ENCODE data around the gene SPR.

SPR gene

GRCh38 chr2:72887032-72887739 is at the start of gene SPR:
Gene SPR, plus strand, starts transcription at chr2:72887408. Its CDS starts 25 bp downstream, at chr2:72887433.
- peak within 1 kb of the TSS; percentile 72 for H3K4me3 ChIP-seq (ENCODE audit: low read length)
- no peaks in the 10 kb centered on the region for H3K36me3 ChIP-seq (ENCODE audit: control insufficient read depth, low read depth, low read length)
- H3K9ac ChIP-seq (ENCODE audit: low read length), result no peak within 1 kb of the TSS
- H3K27me3 ChIP-seq (ENCODE audit: control insufficient read depth, insufficient read depth, low read length), result peaks cover 74% of the 10 kb centered on the region
- H3K4me1 ChIP-seq (ENCODE audit: control insufficient read depth, low read depth, low read length), result peaks cover 5% of the 10 kb centered on the region
- H3K9me3 ChIP-seq (ENCODE audit: control insufficient read depth, low read depth, low read length), result no peaks in the 10 kb centered on the region
- no peak within 1 kb of the TSS for H3K27ac ChIP-seq (ENCODE audit: low read length)

- Histone ChIP-seq H3K4me1 (ENCODE audit: control insufficient read depth, low read depth, low read length) (no peaks in the 10 kb centered on the region), H3K27ac (ENCODE audit: low read length) (no peak overlapping the region), H3K9me3 (ENCODE audit: control insufficient read depth, low read depth, low read length) (no peaks in the 10 kb centered on the region), H3K36me3 (ENCODE audit: control insufficient read depth, low read depth, low read length) (no peaks in the 10 kb centered on the region), H3K9ac (ENCODE audit: low read length) (no peak overlapping the region), H3K4me3 (ENCODE audit: low read length) (no peak overlapping the region), H3K27me3 (ENCODE audit: control insufficient read depth, insufficient read depth, low read length) (no peaks in the 10 kb centered on the region)
Observed at GRCh38 chr2:72840066-72840465, 47.1 kb upstream of the SPR start.

GRCh38 chr2:72841462-72842125 is 45.6 kb upstream of the SPR start:
- Histone ChIP-seq H3K9ac (ENCODE audit: low read length) (no peak overlapping the region), H3K9me3 (ENCODE audit: control insufficient read depth, low read depth, low read length) (no peaks in the 10 kb centered on the region), H3K4me1 (ENCODE audit: control insufficient read depth, low read depth, low read length) (no peaks in the 10 kb centered on the region), H3K27ac (ENCODE audit: low read length) (no peak overlapping the region), H3K4me3 (ENCODE audit: low read length) (no peak overlapping the region), H3K27me3 (ENCODE audit: control insufficient read depth, insufficient read depth, low read length) (no peaks in the 10 kb centered on the region), H3K36me3 (ENCODE audit: control insufficient read depth, low read depth, low read length) (no peaks in the 10 kb centered on the region)

- Histone ChIP-seq H3K9me3 (ENCODE audit: control insufficient read depth, low read depth, low read length) (no peaks in the 10 kb centered on the region), H3K4me3 (ENCODE audit: low read length) (no peak overlapping the region), H3K9ac (ENCODE audit: low read length) (no peak overlapping the region), H3K36me3 (ENCODE audit: control insufficient read depth, low read depth, low read length) (no peaks in the 10 kb centered on the region), H3K4me1 (ENCODE audit: control insufficient read depth, low read depth, low read length) (no peaks in the 10 kb centered on the region), H3K27ac (ENCODE audit: low read length) (no peak overlapping the region), H3K27me3 (ENCODE audit: control insufficient read depth, insufficient read depth, low read length) (no peaks in the 10 kb centered on the region)
Observed at GRCh38 chr2:72843301-72843700, 43.9 kb upstream of the SPR start.

GRCh38 chr2:72846171-72847095 is 40.8 kb upstream of the SPR start:
- no peak overlapping the region for H3K9ac ChIP-seq (ENCODE audit: low read length)

GRCh38 chr2:72847534-72848315 is 39.5 kb upstream of the SPR start:
- no peak overlapping the region for H3K9ac ChIP-seq (ENCODE audit: low read length)
- no peaks in the 10 kb centered on the region for H3K27me3 ChIP-seq (ENCODE audit: control insufficient read depth, insufficient read depth, low read length)
- H3K9me3 ChIP-seq (ENCODE audit: control insufficient read depth, low read depth, low read length), result no peaks in the 10 kb centered on the region
- no peaks in the 10 kb centered on the region for H3K4me1 ChIP-seq (ENCODE audit: control insufficient read depth, low read depth, low read length)
- no peak overlapping the region for H3K4me3 ChIP-seq (ENCODE audit: low read length)
- H3K27ac ChIP-seq (ENCODE audit: low read length), result no peak overlapping the region
- no peaks in the 10 kb centered on the region for H3K36me3 ChIP-seq (ENCODE audit: control insufficient read depth, low read depth, low read length)

More at GRCh38 chr2:72846171-72847095, 40.8 kb upstream of the SPR start:
- Histone ChIP-seq H3K27ac (ENCODE audit: low read length) (no peak overlapping the region), H3K4me3 (ENCODE audit: low read length) (no peak overlapping the region), H3K4me1 (ENCODE audit: control insufficient read depth, low read depth, low read length) (no peaks in the 10 kb centered on the region), H3K36me3 (ENCODE audit: control insufficient read depth, low read depth, low read length) (no peaks in the 10 kb centered on the region), H3K27me3 (ENCODE audit: control insufficient read depth, insufficient read depth, low read length) (no peaks in the 10 kb centered on the region), H3K9me3 (ENCODE audit: control insufficient read depth, low read depth, low read length) (no peaks in the 10 kb centered on the region)

- Histone ChIP-seq H3K36me3 (ENCODE audit: control insufficient read depth, low read depth, low read length) (no peaks in the 10 kb centered on the region), H3K4me3 (ENCODE audit: low read length) (no peak overlapping the region), H3K9me3 (ENCODE audit: control insufficient read depth, low read depth, low read length) (no peaks in the 10 kb centered on the region), H3K27me3 (ENCODE audit: control insufficient read depth, insufficient read depth, low read length) (no peaks in the 10 kb centered on the region), H3K27ac (ENCODE audit: low read length) (no peak overlapping the region), H3K9ac (ENCODE audit: low read length) (no peak overlapping the region), H3K4me1 (ENCODE audit: control insufficient read depth, low read depth, low read length) (no peaks in the 10 kb centered on the region)
Observed at GRCh38 chr2:72848436-72849137, 38.6 kb upstream of the SPR start.

GRCh38 chr2:72849138-72849462 is 38.1 kb upstream of the SPR start:
- no peaks in the 10 kb centered on the region for H3K9me3 ChIP-seq (ENCODE audit: control insufficient read depth, low read depth, low read length)
- no peak overlapping the region for H3K27ac ChIP-seq (ENCODE audit: low read length)
- no peak overlapping the region for H3K9ac ChIP-seq (ENCODE audit: low read length)
- H3K36me3 ChIP-seq (ENCODE audit: control insufficient read depth, low read depth, low read length), result no peaks in the 10 kb centered on the region
- no peaks in the 10 kb centered on the region for H3K27me3 ChIP-seq (ENCODE audit: control insufficient read depth, insufficient read depth, low read length)
- H3K4me3 ChIP-seq (ENCODE audit: low read length), result no peak overlapping the region
- no peaks in the 10 kb centered on the region for H3K4me1 ChIP-seq (ENCODE audit: control insufficient read depth, low read depth, low read length)

GRCh38 chr2:72851333-72851732 is 35.9 kb upstream of the SPR start:
- Histone ChIP-seq H3K9me3 (ENCODE audit: control insufficient read depth, low read depth, low read length) (no peaks in the 10 kb centered on the region), H3K36me3 (ENCODE audit: control insufficient read depth, low read depth, low read length) (no peaks in the 10 kb centered on the region), H3K27ac (ENCODE audit: low read length) (no peak overlapping the region), H3K27me3 (ENCODE audit: control insufficient read depth, insufficient read depth, low read length) (no peaks in the 10 kb centered on the region), H3K9ac (ENCODE audit: low read length) (no peak overlapping the region), H3K4me3 (ENCODE audit: low read length) (no peak overlapping the region), H3K4me1 (ENCODE audit: control insufficient read depth, low read depth, low read length) (no peaks in the 10 kb centered on the region)

GRCh38 chr2:72859831-72860262 is 27.4 kb upstream of the SPR start:
- Histone ChIP-seq H3K36me3 (ENCODE audit: control insufficient read depth, low read depth, low read length) (no peaks in the 10 kb centered on the region), H3K9ac (ENCODE audit: low read length) (no peak overlapping the region), H3K27me3 (ENCODE audit: control insufficient read depth, insufficient read depth, low read length) (peaks cover 26% of the 10 kb centered on the region), H3K4me1 (ENCODE audit: control insufficient read depth, low read depth, low read length) (peaks cover 5% of the 10 kb centered on the region), H3K4me3 (ENCODE audit: low read length) (no peak overlapping the region), H3K9me3 (ENCODE audit: control insufficient read depth, low read depth, low read length) (no peaks in the 10 kb centered on the region), H3K27ac (ENCODE audit: low read length) (no peak overlapping the region)

All from iPS-18a (cell line).